ENCODE measurements around the gene EYS. TPM values are rescaled to one million over a fixed set of nuclear protein-coding genes. Genes with fewer than 3 reads are reported as not detected.
"Not testable (repeated sequence)": the region's sequence is repeated elsewhere in the genome, so short reads cannot be mapped to it uniquely, and the experiment has no call there.

The EYS gene
- total RNA-seq, 1 donor from 2014 or later: 1.0 TPM

DNA sequence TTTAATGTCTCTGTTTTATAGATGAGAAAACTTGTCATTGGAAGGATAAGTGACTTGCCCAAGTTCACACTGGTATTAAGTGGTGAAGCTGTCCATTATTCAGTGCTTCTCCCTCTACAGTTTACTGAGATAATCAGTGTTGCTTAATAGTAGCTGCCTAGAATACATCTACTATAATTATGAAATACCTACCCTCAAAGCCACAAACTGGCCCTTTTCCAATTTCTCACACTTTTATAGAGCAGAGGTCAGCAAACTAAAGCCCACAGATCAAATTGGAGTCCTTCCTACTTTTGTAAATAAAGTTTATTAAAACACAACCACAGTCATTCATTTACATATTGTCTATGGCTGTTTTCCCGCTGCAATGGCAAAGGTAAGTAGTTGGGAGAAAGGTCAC lies 73.5 kb downstream of the EYS start:
- DNase-seq: no peak

DNA sequence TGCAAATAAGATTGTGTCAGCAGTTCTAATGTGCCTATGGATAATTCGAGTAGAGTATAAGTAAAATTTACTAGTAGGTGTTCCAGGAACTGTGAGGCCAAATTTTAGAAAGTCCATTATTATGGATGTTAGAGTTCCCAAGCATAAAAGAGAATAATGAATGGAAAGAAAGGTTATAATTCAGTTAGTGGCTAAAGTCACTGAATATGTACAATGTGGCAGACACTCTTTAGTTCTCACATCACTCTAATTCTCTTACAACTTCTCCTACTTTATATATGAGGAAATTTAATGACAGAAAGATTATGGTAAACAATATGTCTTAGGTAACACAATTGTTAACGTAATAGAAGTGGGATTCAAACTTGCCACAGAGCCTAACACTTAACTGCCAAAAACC lies 75.3 kb downstream of the EYS start:
- no peak for DNase-seq

DNA sequence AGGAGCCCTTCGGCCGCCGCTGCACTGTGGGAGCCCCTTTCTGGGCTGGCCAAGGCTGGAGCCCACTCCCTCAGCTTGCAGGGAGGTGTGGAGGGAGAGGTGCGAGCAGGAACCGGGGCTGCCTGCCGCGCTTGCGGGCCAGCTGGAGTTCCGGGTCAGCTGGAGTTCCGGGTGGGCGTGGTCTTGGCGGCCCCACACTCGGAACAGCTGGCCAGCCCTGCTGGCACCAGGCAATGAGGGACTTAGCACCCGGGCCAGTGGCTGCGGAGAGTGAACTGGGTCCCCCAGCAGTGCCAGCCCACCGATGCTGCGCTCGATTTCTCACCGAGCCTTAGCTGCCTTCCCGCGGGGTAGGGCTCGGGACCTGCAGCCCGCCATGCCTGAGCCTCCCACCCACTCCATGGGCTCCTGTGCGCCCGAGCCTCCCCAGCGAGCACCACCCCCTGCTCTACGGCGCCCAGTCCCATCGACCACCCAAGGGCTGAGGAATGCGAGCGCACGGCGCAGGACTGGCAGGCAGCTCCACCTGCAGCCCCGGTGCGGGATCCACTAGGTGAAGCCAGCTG lies 79.5 kb downstream of the EYS start:
- DNase-seq: not testable (repeated sequence)

DNA sequence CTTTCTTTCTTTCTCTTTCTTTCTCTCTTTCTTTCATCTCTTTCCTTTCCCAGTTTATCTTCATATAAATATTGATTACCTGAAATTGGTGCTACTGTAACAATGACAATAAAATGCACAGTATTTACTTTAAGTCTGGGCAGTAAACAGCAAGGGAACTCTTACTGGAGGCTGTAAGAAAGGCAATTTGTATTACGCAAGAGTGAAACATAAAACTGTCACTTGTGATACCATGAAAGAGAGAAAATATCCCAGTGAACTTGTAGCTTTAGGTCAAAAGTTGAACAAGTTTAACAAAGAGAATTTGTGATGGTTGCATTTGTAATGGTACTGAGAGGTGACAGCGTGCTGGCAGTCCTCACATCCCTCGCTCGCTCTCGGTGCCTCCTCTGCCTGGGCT lies 80.0 kb downstream of the EYS start:
- DNase-seq: no peak

DNA sequence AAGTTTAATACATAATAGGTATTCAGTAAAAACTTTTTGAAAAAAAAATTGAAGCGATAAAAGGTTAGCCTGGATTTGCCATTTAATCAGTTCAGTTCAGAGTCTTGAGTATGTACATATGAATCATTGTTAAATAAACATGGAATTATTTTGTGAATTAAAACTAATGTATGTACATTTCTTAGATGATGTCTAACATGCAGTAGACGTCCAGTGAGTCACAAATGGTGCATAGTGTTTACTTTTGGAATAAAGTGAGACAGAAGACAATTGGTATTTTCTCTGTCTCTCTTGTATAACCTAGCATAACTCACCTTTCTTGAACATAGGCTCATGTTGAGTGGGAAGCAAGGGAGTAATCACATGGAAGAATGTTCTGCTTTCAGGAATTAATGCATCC lies 83.5 kb downstream of the EYS start:
- DNase-seq: no peak

DNA sequence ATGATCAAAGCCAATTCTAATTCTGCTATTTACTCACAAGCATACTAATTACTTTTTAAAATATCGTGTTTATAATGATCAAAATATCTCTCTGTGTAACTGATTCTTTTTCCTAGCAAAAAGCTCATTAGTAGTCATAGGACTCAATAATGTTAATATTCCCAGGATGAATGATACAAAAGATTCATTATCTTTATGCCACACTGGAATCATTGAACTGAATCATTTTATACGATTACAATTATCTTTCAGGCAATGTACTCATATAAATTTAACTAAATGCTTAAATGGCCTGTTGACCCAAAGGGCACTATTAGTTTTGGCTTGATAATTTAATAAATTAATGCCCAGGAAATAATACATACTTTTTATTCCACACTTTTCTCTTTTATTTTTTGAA lies 96.3 kb downstream of the EYS start:
- DNase-seq: no peak

DNA sequence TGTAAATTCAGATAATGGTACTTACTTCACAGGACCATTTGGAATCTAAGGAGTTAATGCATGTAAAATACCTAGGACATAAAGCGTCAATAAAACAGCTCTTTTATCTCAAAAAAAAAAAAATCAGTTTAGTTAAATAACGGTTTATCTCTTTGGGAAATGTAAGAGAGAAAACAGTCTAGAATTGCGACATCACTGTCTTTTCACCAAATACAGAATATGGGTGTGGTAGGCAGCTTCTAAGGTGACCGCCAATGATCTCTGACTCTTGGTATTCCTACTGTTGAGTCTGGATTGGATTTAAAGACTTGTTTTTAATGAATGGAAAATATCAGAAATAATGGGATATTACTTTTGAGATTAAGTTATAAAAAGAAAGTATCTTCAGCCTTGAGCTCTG lies 111.5 kb downstream of the EYS start:
- DNase-seq: no peak

DNA sequence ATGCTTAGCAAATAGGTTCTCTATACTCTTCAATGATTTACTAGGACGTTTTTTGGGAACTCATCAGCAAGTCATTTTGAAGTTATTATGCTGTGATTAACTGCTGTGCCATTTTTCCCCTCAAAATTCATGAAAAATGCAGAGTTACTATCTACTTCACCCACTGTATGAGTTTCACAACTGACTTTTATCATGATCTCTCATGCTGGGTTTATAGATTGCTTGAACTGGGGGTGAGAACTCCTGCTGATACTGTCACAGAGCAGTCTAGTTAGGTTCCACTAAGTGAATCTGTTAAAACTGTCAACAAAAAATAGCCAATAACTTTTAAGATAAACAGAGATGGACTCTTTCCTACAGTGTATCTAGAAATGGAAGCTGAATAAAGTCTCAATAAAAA lies 136.7 kb downstream of the EYS start:
- DNase-seq: peak; percentile 2

DNA sequence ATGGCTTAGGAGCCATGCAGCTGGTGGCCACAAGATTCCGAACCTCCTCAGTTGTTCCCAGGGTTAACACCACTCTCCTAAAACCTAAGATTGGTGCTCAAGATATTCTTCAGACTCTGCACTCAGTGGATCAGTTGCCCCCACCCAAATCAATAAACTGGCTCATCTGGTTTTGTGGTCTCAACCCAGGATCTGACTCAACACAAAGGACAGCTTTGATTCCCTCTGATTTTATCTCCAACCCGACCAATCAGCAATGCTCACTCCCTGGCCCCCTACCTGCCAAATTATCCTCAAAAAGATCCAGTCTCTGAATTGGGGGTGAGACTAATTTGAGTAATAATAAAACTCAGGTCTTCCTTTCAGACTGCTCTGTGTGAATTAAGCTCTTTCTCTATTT lies 137.5 kb downstream of the EYS start:
- DNase-seq: no peak

DNA sequence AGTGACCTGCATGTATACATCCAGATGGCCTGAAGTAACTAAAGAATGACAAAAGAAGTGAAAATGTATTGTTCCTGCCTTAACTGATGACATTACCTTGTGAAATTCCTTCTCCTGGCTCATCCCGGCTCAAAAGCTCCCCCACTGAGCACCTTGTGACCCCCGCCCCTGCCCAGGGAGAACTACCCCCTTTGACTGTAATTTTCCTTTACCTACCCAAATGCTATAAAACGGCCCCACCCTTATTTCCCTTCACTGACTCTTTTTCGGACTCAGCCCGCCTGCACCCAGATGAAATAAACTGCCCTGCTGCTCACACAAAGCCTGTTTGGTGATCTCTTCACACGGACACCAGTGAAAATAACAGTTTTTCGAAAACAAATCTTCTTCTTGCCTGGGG lies 138.0 kb downstream of the EYS start:
- not testable (repeated sequence) for DNase-seq

DNA sequence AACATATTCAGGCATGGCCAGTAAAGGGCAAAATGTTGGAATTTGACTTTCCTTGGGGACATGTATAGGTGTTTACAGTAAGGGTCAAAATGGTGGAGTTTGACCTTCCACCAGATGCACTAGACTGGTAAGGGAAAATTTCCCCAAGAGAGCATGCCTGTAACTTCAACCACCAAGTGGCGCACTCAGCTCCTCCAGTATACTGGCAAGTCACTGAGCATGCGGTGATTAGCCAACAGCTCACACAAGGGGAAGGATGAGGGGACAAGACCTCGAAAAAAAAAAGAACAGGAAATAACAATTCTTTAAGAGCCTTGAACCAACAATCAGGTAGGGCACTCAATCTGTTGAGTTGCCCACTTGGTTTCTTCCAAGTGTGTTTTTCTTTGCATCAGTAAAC lies 140.9 kb downstream of the EYS start:
- no peak for DNase-seq

DNA sequence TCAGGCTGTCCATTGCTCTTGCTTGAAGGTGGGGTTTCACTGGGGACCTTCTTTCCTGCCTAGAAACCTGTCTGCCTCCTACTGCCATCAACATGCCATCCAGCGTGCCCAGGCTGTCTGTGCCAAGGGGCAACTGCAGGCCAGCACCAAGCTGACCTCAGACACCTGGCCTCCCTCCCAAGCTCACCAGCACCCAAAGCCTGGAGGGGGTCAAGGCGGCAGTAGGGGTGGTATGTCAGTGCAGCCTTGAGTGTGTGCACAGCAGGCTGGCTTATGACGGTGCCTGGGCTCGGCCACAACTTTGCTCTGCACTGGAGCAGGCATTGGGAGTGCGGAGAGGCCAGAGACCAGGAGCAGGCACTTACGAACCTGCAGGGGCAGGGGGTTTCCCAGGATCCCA lies 149.0 kb downstream of the EYS start:
- DNase-seq: no peak

DNA sequence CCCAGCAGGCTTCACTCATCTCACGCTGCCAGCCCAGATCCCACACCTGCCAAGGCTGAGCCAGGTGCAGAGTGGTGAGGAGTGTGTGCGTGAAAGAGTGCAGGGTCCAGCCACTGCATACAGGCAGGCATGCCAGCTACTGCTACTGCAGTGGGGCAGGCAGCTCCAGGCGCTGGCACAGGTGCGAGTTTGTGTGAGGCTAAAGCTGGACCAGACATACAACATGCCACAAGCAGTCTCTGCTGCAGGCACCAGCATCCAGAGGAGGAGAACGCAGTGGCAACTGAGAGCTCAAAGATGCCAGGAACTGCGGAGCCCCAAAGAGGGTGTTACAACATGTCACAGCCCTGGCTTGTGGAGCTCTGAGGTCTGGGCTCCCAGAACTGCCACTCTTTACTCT lies 149.8 kb downstream of the EYS start:
- DNase-seq: no peak

DNA sequence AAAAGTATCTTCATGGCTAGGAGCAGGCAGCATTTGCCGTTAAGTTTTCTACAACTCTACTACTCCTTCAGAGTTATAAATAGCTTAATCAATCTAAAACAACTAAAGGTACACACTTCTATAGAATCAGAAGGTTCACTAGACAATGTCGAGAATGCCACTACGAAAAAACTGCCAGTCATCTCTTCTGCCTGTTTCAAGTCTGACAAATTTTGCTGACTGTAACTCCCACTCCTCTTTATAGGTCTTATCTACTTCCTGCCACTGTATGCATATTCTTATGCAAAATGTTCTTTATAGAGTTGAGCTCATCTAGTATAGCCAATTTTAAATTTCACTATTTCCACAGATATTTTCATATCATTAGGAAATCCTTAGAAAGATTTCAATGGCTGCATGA lies 160.1 kb downstream of the EYS start:
- no peak for DNase-seq

DNA sequence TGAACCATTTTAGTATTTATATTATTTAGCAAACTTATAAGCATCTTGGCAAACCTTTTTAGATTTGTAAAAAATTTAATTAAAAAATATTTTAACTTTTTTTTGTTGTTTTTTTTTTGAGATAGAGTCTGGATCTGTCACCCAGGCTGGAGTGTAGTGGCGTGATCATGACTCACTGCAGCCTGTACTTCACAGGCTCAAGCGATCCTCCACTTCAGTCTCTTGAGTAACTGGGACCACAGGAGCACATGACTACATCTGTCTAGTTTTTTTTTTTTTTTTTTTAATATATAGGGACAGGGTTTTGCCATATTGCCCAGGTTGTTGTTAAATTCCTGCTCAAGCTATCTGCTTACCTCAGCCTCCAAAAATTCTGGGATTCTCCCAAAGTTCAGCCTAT lies 161.1 kb downstream of the EYS start:
- no peak for DNase-seq

DNA sequence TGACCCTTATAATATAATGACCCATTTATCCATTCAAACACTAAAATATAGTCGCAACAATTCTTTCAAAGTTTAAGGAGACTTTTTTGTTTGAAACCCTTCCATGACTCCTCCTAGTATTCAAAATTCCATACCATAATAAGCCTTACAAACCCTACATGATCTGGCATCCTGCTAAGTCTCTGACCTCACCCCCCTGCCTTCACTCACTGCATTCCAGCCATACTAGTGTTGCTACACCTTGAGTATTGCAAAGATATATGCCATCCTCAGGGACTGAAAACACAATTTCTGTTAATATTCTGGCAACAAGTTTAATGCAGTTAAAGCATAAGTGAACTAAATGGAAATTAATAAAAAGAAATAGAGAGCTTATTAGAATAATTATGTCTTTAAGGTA lies 168.4 kb downstream of the EYS start:
- no peak for DNase-seq

DNA sequence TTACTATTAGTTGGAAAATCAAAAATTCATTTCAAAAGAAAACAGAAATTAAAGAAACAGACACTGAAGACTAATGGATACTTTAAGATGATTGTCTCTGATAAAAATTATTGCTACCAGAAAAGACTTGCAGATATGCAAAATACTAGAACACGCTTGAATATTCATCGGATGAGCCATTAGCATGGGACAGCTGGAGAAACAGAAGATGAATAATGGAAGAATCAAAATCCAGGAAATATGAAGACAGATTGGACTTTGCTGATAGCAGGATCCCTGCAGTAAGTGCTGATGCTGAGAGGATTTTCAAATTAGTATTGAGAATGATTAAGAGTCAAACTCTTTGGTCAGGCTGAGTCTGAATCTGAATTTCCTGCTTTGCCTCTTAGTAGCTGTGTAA lies 169.4 kb downstream of the EYS start:
- no peak for DNase-seq

DNA sequence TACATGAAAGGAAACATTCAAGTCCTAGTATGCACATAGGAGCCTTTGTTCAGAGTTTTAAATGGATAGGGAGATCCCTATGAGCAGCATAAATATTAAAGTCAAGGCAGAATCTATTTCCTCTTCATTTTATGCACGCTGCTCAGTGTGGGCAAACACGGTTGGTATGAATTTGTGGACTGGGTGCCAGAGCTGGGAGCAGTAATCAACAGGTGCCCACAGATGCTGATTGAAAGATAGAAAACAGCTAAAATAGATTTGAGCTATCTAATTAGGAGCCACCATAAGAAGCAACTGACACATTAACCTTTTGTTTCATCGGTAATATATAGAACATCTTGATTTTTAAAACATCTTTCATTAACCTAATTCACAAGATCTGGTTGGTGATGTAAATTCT lies 175.5 kb downstream of the EYS start:
- DNase-seq: no peak

DNA sequence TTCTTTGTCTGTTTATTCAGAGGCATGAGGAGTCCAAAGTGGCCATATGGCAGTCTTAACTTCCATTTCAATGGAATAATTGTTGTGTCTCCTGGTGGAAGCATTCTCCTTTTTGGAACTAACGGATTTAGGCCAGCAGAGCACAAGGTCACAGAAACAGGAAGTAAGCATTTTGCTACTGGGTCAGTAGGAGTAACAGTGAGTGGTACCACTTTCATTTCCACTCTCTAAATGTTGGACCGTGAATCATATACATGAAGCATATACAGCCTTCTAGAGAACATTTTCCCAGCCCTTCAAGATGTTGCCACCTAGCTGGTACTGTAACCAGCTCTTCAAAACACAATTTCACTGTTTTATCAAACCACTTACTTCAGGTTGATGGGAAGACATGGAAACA lies 182.8 kb downstream of the EYS start:
- DNase-seq: no peak

DNA sequence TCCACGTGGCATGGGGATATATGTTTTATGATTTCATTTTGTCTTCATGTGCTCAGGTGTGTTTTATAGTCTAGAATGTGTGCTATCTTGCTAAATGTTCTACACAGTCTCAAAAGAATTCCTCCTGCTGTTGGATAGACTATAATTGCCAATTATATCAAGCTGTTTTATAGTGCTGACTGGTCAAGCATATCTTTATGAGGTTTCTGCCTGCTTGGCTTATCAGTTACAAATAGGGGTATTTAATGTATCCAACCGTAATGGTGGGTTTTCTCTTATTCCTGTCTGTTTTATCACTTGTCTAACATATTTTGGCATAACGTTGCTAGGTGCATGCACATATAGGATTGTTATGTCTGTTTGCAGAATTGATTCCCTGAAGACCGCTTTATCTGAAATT lies 201.3 kb downstream of the EYS start:
- no peak for DNase-seq

DNA sequence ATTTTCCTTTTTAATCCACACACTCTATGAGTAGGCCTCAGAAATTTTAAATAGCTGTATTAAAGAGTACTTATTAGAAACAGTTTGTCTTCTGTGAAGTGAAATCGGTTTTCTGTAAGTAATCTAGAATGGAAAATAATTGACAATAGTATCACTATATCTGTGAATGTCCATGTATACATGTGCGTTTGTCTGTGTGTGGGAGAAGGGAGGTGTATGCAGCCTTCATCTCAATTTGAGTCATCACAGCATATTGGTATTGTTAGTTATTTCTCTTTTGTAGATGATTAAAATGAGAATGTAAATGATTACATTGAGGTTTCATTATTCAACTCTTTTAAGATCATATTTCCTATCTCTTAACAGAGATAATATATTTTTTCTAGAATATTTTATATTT lies 206.0 kb downstream of the EYS start:
- no peak for DNase-seq

DNA sequence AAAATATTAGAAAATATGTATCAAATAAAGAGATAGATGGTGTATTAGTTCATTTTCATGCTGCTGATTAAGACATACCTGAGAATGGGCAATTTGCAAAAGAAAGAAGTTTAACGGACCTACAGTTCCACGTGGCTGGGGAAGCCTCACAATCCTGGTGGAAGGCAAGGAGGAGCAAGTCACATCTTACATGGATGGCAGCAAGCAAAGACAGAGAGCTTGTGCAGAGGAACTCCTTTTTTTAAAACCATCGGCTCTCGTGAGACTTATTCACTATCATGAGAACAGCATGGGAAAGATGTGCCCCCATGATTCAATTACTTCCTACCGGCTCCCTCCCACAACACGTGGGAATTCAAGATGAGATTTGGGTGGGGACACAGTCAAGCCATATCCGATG lies 223.4 kb downstream of the EYS start:
- not testable (repeated sequence) for DNase-seq

DNA sequence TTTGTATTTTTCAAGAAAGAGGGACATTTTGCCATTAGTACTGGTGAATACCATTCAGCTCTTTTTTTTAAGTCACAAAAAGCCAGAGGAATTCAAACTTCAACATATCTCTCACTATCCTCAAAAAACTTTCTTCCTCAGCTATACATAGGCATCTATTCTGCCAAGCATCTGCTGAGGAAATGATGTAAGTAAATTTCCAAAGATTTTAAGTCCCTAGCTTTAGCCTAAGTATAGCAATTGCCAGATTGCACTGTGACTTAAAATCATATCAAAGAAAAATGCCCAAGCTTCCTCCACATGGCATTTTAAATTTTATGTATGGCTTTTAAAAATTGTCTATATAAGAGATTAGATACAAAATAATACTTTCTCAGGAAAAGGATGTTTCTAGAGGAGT lies 237.4 kb downstream of the EYS start:
- no peak for DNase-seq

DNA sequence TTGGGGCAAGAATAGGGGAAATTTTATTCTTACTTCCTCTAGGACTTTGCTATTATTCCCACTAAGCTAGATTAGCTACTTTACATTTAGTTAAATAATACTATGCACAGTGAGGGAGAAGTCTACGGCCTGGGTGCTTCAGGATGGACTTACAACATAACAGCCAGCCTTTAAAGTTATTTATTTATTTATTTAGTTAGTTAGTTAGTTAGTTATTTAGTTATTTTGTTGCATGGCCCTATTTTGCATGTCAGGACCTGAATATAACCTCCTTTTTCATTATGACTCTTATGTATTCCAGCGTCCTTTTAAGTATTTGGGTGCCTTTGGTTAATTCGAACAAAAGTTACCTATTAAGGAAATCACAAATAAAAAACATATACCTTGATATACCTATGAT lies 238.7 kb downstream of the EYS start:
- no peak for DNase-seq

DNA sequence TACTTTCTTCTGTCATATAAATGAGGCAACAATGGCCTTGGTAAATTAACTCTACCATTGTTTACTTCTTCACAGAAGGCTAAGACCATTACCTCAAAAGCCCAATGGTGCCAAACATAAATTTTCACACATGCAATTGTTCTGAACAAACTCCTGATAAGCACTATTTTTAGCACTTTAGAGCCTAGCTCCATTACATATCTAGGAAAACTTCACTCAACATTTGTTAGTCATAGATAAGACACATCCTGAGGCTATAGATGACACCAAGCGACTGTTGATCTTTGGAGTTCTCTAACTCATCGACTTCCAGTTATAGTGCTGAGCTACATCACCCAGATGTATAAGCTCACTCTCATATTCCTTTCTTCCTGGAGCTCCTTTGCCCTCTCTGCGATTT lies 245.9 kb downstream of the EYS start:
- no peak for DNase-seq

All from tongue (tissue), 2 donors.